ENCODE data around the gene KDM1A. TPM values are rescaled to one million over a fixed set of nuclear protein-coding genes. Genes with fewer than 3 reads are reported as not detected.

The KDM1A gene
- 329 and 332 TPM in 2 replicates for total RNA-seq (ENCODE audit: low replicate concordance)

- peak within 1 kb of the TSS; percentile 87 for H2AFZ ChIP-seq (replicated peaks)
- H3K4me1 ChIP-seq: no peaks in the 10 kb centered on the region
- peak within 1 kb of the TSS; percentile 87 for H3K4me2 ChIP-seq
- peaks cover 33% of the 10 kb centered on the region for H3K36me3 Mint-ChIP-seq
- peaks cover 54% of the 10 kb centered on the region for H3K79me2 ChIP-seq (ENCODE audit: low read depth)
- H3K27me3 ChIP-seq: no peaks in the 10 kb centered on the region
- H3F3A ChIP-seq (ENCODE audit: low read depth): no peaks in the 10 kb centered on the region
- peaks cover 32% of the 10 kb centered on the region for H4K20me1 ChIP-seq (ENCODE audit: low read depth)
- H3K9me3 Mint-ChIP-seq: peaks cover 28% of the 10 kb centered on the region
- H3K9me3 ChIP-seq (ENCODE audit: low read depth): peaks cover 19% of the 10 kb centered on the region
- H3K36me3 ChIP-seq: peaks cover 17% of the 10 kb centered on the region
- peak within 1 kb of the TSS; percentile 98 for H3K4me3 Mint-ChIP-seq
- peak; percentile 98 for DNase-seq (ENCODE audit: low spot score)
- H3K4me3 ChIP-seq: peak within 1 kb of the TSS; percentile 88
- peak within 1 kb of the TSS; percentile 83 for H3K9ac ChIP-seq
- peaks cover 20% of the 10 kb centered on the region for H3K4me1 Mint-ChIP-seq
- peaks cover 2% of the 10 kb centered on the region for H3K27me3 Mint-ChIP-seq (ENCODE audit: insufficient read depth, low read depth)
- TF ChIP-seq EZH2 (IDR thresholded peaks at IDR 0.05) (no peak), CTCF (IDR thresholded peaks at IDR 0.05) (peak; percentile 50), EZH2phosphoT487 (IDR thresholded peaks at IDR 0.05) (no peak)
- peak within 1 kb of the TSS; percentile 66 for H3K27ac ChIP-seq
- peak within 1 kb of the TSS; percentile 98 for H3K27ac Mint-ChIP-seq
Measured at GRCh38 chr1:23019094-23019862, at the start of gene KDM1A. Gene KDM1A, plus strand, starts transcription at chr1:23019468. Its CDS starts 129 bp downstream, at chr1:23019597.

- DNase-seq (ENCODE audit: low spot score): no peak
- peaks cover 17% of the 10 kb centered on the region for H3K4me1 Mint-ChIP-seq
- TF ChIP-seq EZH2phosphoT487 (IDR thresholded peaks at IDR 0.05): no peak
- no peak for TF ChIP-seq EZH2 (IDR thresholded peaks at IDR 0.05)
- TF ChIP-seq CTCF (IDR thresholded peaks at IDR 0.05): no peak
- peaks cover 10% of the 10 kb centered on the region for H3K9me3 Mint-ChIP-seq
- Histone ChIP-seq H3K4me1 (peaks cover 23% of the 10 kb centered on the region), H4K20me1 (ENCODE audit: low read depth) (no peaks in the 10 kb centered on the region), H3K4me3 (no peak overlapping the region), H3F3A (ENCODE audit: low read depth) (peaks cover 5% of the 10 kb centered on the region), H2AFZ (replicated peaks) (no peak overlapping the region), H3K9me3 (ENCODE audit: low read depth) (no peaks in the 10 kb centered on the region), H3K79me2 (ENCODE audit: low read depth) (no peaks in the 10 kb centered on the region), H3K9ac (no peak overlapping the region), H3K4me2 (no peak overlapping the region), H3K36me3 (no peaks in the 10 kb centered on the region), H3K27ac (no peak overlapping the region), H3K27me3 (peaks cover 27% of the 10 kb centered on the region)
- H3K27me3 Mint-ChIP-seq (ENCODE audit: insufficient read depth, low read depth): no peaks in the 10 kb centered on the region
- no peaks in the 10 kb centered on the region for H3K36me3 Mint-ChIP-seq
- H3K4me3 Mint-ChIP-seq: no peak overlapping the region
- no peak overlapping the region for H3K27ac Mint-ChIP-seq
Measured at GRCh38 chr1:22970096-22970495, 49.2 kb upstream of the KDM1A start.

- Mint-ChIP-seq H3K4me1 (peaks cover 25% of the 10 kb centered on the region), H3K9me3 (peaks cover 7% of the 10 kb centered on the region), H3K27me3 (ENCODE audit: insufficient read depth, low read depth) (no peaks in the 10 kb centered on the region), H3K36me3 (no peaks in the 10 kb centered on the region), H3K4me3 (no peak overlapping the region), H3K27ac (no peak overlapping the region)
- Histone ChIP-seq H3K79me2 (ENCODE audit: low read depth) (no peaks in the 10 kb centered on the region), H2AFZ (replicated peaks) (no peak overlapping the region), H3K4me1 (peaks cover 23% of the 10 kb centered on the region), H4K20me1 (ENCODE audit: low read depth) (no peaks in the 10 kb centered on the region), H3K9me3 (ENCODE audit: low read depth) (no peaks in the 10 kb centered on the region), H3K9ac (no peak overlapping the region), H3K27me3 (peaks cover 27% of the 10 kb centered on the region), H3F3A (ENCODE audit: low read depth) (peaks cover 5% of the 10 kb centered on the region), H3K4me3 (no peak overlapping the region), H3K4me2 (no peak overlapping the region), H3K36me3 (no peaks in the 10 kb centered on the region), H3K27ac (no peak overlapping the region)
- no peak for TF ChIP-seq EZH2 (IDR thresholded peaks at IDR 0.05)
- no peak for TF ChIP-seq EZH2phosphoT487 (IDR thresholded peaks at IDR 0.05)
- no peak for TF ChIP-seq CTCF (IDR thresholded peaks at IDR 0.05)
- DNase-seq (ENCODE audit: low spot score): no peak
Measured at GRCh38 chr1:22971161-22971560, 48.1 kb upstream of the KDM1A start.

Measured in neural progenitor cell (in vitro differentiated cells).